ENCODE measurements around the gene RRP9.

The RRP9 gene

GRCh38 chr3:51943451-51944391, 2.0 kb upstream of the RRP9 start:
- in situ Hi-C loops (cut with HindIII; ENCODE audit: low sequenced_read_pairs) = no loop called here
- H3K4me3 ChIP-seq (ENCODE audit: low read depth, low read length) = no peak overlapping the region
- no peak for DNase-seq (ENCODE audit: low read depth)
- TF ChIP-seq, protein P1, sequence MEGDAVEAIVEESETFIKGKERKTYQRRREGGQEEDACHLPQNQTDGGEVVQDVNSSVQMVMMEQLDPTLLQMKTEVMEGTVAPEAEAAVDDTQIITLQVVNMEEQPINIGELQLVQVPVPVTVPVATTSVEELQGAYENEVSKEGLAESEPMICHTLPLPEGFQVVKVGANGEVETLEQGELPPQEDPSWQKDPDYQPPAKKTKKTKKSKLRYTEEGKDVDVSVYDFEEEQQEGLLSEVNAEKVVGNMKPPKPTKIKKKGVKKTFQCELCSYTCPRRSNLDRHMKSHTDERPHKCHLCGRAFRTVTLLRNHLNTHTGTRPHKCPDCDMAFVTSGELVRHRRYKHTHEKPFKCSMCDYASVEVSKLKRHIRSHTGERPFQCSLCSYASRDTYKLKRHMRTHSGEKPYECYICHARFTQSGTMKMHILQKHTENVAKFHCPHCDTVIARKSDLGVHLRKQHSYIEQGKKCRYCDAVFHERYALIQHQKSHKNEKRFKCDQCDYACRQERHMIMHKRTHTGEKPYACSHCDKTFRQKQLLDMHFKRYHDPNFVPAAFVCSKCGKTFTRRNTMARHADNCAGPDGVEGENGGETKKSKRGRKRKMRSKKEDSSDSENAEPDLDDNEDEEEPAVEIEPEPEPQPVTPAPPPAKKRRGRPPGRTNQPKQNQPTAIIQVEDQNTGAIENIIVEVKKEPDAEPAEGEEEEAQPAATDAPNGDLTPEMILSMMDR (IDR thresholded peaks at IDR 0.05; ENCODE audit: low read depth, low read length, missing control alignments) = no peak

GRCh38 chr3:51942603-51943450, 1.1 kb upstream of the RRP9 start:
- in situ Hi-C loops (cut with HindIII; ENCODE audit: low sequenced_read_pairs) = no loop called here
- DNase-seq (ENCODE audit: low read depth) = no peak

DNA sequence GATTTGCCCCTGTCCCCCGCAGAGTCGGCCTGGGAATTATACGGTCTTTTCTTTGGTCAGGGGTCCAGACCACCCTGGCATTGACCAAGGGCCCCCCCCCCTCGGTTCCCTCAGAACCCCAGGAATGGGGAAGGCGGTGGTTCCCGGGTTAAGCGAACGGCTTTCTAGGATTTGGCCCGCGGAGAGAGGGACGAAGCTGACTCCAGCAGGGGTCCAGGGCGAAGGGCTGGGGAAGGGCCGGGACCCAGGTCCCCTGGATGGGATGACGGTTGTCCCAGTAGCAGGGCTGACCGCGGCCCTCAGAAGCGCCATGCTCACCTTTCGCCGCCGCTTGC, 274 bp downstream of the RRP9 start:
- in situ Hi-C loops (cut with HindIII; ENCODE audit: low sequenced_read_pairs) = no loop called here
- TF ChIP-seq, protein P1 (IDR thresholded peaks at IDR 0.05; ENCODE audit: low read depth, low read length, missing control alignments) = no peak
- H3K4me3 ChIP-seq (ENCODE audit: low read depth, low read length) = peak overlapping the region; percentile 73
- no peak for DNase-seq (ENCODE audit: low read depth)

More at GRCh38 chr3:51942603-51943450, 1.1 kb upstream of the RRP9 start:
- TF ChIP-seq, protein P1 (IDR thresholded peaks at IDR 0.05; ENCODE audit: low read depth, low read length, missing control alignments) = no peak
- H3K4me3 ChIP-seq (ENCODE audit: low read depth, low read length) = peak overlapping the region; percentile 39

DNA sequence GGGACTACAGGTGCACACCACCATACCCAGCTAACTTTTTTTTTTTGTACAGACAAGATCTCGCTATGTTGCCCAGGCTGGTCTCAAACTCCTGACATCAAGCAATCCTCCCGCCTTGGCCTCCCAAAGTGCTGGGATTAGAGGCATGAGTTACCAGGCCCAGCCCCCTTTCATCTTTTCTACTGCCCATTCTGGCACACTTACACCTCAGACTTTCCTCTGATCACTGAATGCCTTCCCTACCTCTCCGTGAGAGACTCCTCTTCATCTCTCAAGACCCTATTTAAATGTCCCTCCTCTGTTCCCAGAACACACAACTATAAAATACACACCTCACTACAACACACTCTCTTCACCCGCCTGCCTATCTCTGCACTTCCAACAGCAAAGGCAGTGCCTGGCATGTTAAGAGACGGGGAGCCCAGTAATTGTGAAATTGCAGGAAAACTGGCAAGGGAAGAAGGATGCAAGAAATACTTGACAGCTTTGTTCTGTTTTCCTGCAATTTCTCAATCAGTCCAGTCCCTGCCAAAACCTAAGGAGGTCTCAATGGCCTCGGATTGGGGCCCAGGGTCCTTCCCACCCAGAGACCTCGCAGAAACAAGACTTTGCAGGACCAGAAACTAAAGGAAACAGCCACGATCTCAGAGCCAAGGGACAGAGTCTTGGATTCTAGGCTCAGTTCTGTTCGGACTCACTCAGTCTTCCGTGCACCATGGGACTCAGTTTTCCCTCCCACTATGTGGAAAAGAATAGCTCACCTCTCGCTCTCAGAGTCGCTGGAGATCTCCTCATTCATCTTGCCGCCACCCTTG, 849 bp downstream of the RRP9 start:
- no peak for DNase-seq (ENCODE audit: low read depth)
- in situ Hi-C loops (cut with HindIII; ENCODE audit: low sequenced_read_pairs) = no loop called here
- TF ChIP-seq, protein P1 (IDR thresholded peaks at IDR 0.05; ENCODE audit: low read depth, low read length, missing control alignments) = no peak
- peak overlapping the region; percentile 73 for H3K4me3 ChIP-seq (ENCODE audit: low read depth, low read length)

- H3K4me3 ChIP-seq (ENCODE audit: low read depth, low read length) = no peak overlapping the region
- no peak for DNase-seq (ENCODE audit: low read depth)
- in situ Hi-C loops (cut with HindIII; ENCODE audit: low sequenced_read_pairs) = no loop called here
- TF ChIP-seq, protein P1 (IDR thresholded peaks at IDR 0.05; ENCODE audit: low read depth, low read length, missing control alignments) = no peak
Measured at GRCh38 chr3:51938780-51939425, 2.8 kb downstream of the RRP9 start.

All from astrocyte of the cerebellum (primary cell).